ENCODE measurements around the gene ERC2. TPM values are rescaled to one million over a fixed set of nuclear protein-coding genes. Genes with fewer than 3 reads are reported as not detected.

The ERC2 gene
- total and polyA plus RNA-seq, 2 of the 13 experiments (the other 11 are each of a cell fraction or from before 2014, with no cell fraction given), result 0.16 to 0.22 TPM

- in situ Hi-C loops (cut with HindIII; ENCODE audit: extremely low pct_ligation_motif_present, low pct_unique_long_range_greater_than_20kb), result no loop called here
- FAIRE-seq, result no peak
- ChIA-PET POLR2A (no interaction called here), CTCF (ENCODE audit: low intra/inter-chr PET ratio, low total read pairs) (no interaction called here)
- Histone ChIP-seq H4K20me1 (ENCODE audit: insufficient read depth, low read length) (no peaks in the 10 kb centered on the region), H3K79me2 (ENCODE audit: insufficient read depth, low read length) (no peaks in the 10 kb centered on the region), H3K4me1 (ENCODE audit: insufficient read depth, low read length) (no peaks in the 10 kb centered on the region), H3K27me3 (ENCODE audit: control insufficient read depth in 1 of 2, insufficient read depth in 2 of 2, low read length in 2 of 2) (no peaks in the 10 kb centered on the region), H3K4me3 (replicated peaks in 1 of 3; ENCODE audit: insufficient read depth in 1 of 3, low read depth in 2 of 3, low read length in 3 of 3) (no peak overlapping the region), H3K36me3 (replicated peaks in 1 of 2; ENCODE audit: control insufficient read depth in 1 of 2, insufficient read depth in 2 of 2, low read length in 2 of 2) (no peaks in the 10 kb centered on the region), H2AFZ (ENCODE audit: low read length) (no peak overlapping the region), H3K9me3 (ENCODE audit: low read length) (no peaks in the 10 kb centered on the region), H3K9ac (ENCODE audit: insufficient read depth, low read depth, low read length) (no peak overlapping the region), H3K4me2 (ENCODE audit: low read depth, low read length) (no peak overlapping the region), H3K27ac (ENCODE audit: extremely low read length, insufficient read depth, low read length) (no peak overlapping the region)
- DNase-seq (ENCODE audit: low spot score), result no peak
- BruUV-seq (replicated peaks), result no TSS peak
- no peak for TF ChIP-seq NFE2L2 (IDR thresholded peaks at IDR 0.05; ENCODE audit: low read length)
- TF ChIP-seq ZNF33B (CRISPR knock-in tag; IDR thresholded peaks at IDR 0.05), result no peak
- no peak for TF ChIP-seq STAG1 (CRISPR knock-in tag; IDR thresholded peaks at IDR 0.05)
- TF ChIP-seq, protein P1, sequence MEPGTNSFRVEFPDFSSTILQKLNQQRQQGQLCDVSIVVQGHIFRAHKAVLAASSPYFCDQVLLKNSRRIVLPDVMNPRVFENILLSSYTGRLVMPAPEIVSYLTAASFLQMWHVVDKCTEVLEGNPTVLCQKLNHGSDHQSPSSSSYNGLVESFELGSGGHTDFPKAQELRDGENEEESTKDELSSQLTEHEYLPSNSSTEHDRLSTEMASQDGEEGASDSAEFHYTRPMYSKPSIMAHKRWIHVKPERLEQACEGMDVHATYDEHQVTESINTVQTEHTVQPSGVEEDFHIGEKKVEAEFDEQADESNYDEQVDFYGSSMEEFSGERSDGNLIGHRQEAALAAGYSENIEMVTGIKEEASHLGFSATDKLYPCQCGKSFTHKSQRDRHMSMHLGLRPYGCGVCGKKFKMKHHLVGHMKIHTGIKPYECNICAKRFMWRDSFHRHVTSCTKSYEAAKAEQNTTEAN (CRISPR knock-in tag; conservative IDR thresholded peaks at IDR 0.05), result no peak
- TF ChIP-seq ZNF274 (CRISPR knock-in tag; IDR thresholded peaks at IDR 0.05), result no peak
- no peak for TF ChIP-seq TBX3 (IDR thresholded peaks at IDR 0.05; ENCODE audit: borderline replicate concordance)
- no peak for TF ChIP-seq SIX4 (CRISPR knock-in tag; IDR thresholded peaks at IDR 0.05)
- TF ChIP-seq ZBTB33 (CRISPR knock-in tag; IDR thresholded peaks at IDR 0.05), result no peak
- TF ChIP-seq, protein P2, sequence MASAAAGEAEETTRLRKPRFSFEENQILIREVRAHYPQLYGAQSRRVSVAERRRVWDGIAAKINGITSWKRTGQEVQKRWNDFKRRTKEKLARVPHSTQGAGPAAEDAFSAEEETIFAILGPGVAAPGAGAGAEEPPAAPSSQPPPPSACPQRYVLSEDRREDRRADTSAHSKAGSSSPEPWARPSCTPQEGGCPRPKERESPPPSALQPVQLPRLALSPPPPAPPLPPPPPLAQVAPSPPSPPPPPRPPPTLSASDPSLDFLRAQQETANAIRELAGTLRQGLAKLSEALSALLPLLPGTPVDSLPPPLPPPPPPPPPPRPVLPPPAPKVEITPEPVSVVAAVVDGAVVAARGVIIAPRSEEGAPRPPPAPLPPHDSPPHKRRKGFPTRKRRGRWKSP (CRISPR knock-in tag; IDR thresholded peaks at IDR 0.05), result no peak
- no peak for ATAC-seq
- intact Hi-C loops (cut with micrococcal nuclease; ENCODE audit: unreplicated experiment), result no loop called here
These were observed 341.6 kb downstream of the ERC2 start for GRCh38 chr3:56126632-56127031.
